Endothelial cell (in vitro differentiated cells): ENCODE data around the gene PLEKHF1. TPM values are rescaled to one million over a fixed set of nuclear protein-coding genes. Genes with fewer than 3 reads are reported as not detected.
A peak's percentile ranks its signal among the peaks of the same experiment; 100 is the strongest.
"Not testable (repeated sequence)": the region's sequence is repeated elsewhere in the genome, so short reads cannot be mapped to it uniquely, and the experiment has no call there.

Experiments used
- DNase-seq: peaks from one replicate; pipeline ENCODE4 v3.0.0; 2021; ENCODE audit warnings: low spot score
- H3K27ac Mint-ChIP-seq: one replicate; pipeline ENCODE4 v1.8.0; 2021; ENCODE audit warnings: mixed read lengths, inconsistent platforms; ENCODE audit not compliant: unreplicated experiment
- H3K27me3 Mint-ChIP-seq: one replicate; pipeline ENCODE4 v1.8.0; 2021; ENCODE audit warnings: mild to moderate bottlenecking, moderate library complexity, mixed read lengths, inconsistent platforms; ENCODE audit not compliant: unreplicated experiment
- H3K36me3 Mint-ChIP-seq: one replicate; pipeline ENCODE4 v1.8.0; 2021; ENCODE audit warnings: mild to moderate bottlenecking, low read depth, mixed read lengths, inconsistent platforms; ENCODE audit not compliant: unreplicated experiment
- H3K4me1 Mint-ChIP-seq: one replicate; pipeline ENCODE4 v1.8.0; 2021; ENCODE audit warnings: mild to moderate bottlenecking, mixed read lengths, inconsistent platforms; ENCODE audit not compliant: unreplicated experiment
- H3K4me3 Mint-ChIP-seq: one replicate; pipeline ENCODE4 v1.8.0; 2021; ENCODE audit warnings: mild to moderate bottlenecking, mixed read lengths, inconsistent platforms; ENCODE audit not compliant: unreplicated experiment
- H3K9me3 Mint-ChIP-seq: one replicate; pipeline ENCODE4 v1.8.0; 2021; ENCODE audit warnings: mixed read lengths, inconsistent platforms; ENCODE audit not compliant: unreplicated experiment
- total RNA-seq: library from RNA; stranded (reverse); fragmentation: NEBNext Ultra II Directional; extraction: Animal tissue kit (Norgen Biotek cat#: 25700); gene quantifications from one replicate; pipeline ENCODE4 v1.2.1, GENCODE V29; 2021; ENCODE audit not compliant: unreplicated experiment
- TF ChIP-seq, protein P1 (sequence below): fragments of 200-600 bp; sonication (generic); IDR thresholded peaks from one replicate; pipeline ENCODE4 v1.5.0; 2021; ENCODE audit warnings: antibody characterized with exemption; ENCODE audit not compliant: unreplicated experiment

Gene PLEKHF1
- total RNA-seq, 1 donor from 2014 or later, result 0.77 TPM

DNA sequence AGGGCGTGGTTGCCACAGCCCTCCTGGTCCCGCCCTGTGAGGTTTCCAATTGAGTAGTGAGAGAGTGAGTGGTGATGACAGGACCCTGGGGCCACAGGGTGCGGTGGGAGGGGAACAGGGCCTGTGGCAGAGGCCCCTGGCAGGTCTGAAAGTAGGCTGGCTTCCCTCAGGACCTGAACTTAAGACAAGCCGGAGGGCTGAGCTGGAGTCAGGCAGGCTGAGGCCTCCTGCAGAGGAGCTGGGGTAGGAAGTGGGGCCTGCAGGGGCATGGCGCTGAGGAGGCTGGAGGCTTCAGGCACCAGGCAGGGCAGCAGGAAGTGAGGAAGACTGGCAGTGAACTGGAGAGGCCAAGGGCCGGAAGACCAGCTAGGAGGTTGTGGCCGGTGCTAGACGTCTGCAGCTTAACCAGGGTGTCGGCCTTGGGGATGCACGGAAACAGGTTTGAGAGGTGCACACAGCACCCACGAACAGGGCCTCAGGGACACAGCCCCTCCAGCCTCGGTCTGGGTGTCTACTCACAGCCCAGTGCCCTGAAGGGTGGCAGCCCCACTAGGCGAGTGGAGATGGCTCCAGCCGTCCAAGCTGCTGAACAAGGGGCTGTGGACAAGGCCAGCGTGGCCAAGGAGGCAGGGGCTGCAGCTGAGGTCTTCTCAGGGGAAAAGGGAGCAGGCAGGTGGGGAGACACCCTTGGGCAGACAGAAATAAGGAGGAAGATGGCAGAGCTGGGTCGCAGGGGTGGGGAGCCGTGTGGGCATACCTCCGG lies 41.4 kb upstream of the PLEKHF1 start:
- H3K4me1 Mint-ChIP-seq, result peaks cover 4% of the 10 kb centered on the region
- H3K4me3 Mint-ChIP-seq, result no peak overlapping the region
- no peak overlapping the region for H3K27ac Mint-ChIP-seq
- TF ChIP-seq, protein P1, sequence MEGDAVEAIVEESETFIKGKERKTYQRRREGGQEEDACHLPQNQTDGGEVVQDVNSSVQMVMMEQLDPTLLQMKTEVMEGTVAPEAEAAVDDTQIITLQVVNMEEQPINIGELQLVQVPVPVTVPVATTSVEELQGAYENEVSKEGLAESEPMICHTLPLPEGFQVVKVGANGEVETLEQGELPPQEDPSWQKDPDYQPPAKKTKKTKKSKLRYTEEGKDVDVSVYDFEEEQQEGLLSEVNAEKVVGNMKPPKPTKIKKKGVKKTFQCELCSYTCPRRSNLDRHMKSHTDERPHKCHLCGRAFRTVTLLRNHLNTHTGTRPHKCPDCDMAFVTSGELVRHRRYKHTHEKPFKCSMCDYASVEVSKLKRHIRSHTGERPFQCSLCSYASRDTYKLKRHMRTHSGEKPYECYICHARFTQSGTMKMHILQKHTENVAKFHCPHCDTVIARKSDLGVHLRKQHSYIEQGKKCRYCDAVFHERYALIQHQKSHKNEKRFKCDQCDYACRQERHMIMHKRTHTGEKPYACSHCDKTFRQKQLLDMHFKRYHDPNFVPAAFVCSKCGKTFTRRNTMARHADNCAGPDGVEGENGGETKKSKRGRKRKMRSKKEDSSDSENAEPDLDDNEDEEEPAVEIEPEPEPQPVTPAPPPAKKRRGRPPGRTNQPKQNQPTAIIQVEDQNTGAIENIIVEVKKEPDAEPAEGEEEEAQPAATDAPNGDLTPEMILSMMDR, result no peak
- no peaks in the 10 kb centered on the region for H3K36me3 Mint-ChIP-seq
- DNase-seq, result no peak
- no peaks in the 10 kb centered on the region for H3K9me3 Mint-ChIP-seq
- H3K27me3 Mint-ChIP-seq, result peaks cover 6% of the 10 kb centered on the region

DNA sequence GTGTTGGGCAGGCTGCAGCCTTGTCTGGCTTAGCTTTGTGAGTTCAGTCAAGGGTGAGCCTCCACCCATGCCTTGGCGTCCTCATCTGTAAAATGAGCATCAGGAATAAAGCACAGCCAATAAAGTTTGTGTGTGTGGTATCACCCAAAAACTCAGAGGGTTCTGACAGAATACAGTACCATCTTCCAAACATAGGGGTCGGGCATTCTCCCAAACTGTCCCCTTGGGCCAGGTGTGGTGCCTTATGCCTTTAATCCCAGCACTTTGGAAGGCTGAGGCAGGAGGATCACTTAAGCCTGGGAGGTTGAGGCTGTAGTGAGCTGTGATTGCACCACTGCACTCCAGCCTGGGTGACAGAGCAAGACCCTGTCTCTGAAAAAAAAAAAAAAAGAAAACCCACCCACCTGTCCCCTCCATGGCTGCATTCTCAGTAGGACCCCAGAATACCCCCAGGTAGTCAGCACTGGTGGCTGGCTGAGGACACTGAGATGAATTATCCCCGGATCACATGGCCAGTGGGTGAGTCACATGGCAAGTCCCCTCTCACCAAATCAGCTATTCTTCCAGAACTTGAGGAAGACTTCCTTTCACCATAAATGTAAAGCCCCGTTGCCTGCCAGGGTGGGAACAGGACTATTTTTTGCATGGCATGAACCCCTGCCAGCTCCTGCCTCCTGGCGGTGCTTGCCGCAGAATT lies 40.6 kb upstream of the PLEKHF1 start:
- TF ChIP-seq, protein P1, result peak; percentile 13
- H3K9me3 Mint-ChIP-seq, result no peaks in the 10 kb centered on the region
- H3K4me1 Mint-ChIP-seq, result peaks cover 4% of the 10 kb centered on the region
- peaks cover 6% of the 10 kb centered on the region for H3K27me3 Mint-ChIP-seq
- no peaks in the 10 kb centered on the region for H3K36me3 Mint-ChIP-seq
- no peak overlapping the region for H3K4me3 Mint-ChIP-seq
- H3K27ac Mint-ChIP-seq, result no peak overlapping the region
- no peak for DNase-seq

- Mint-ChIP-seq H3K4me1 (peaks cover 4% of the 10 kb centered on the region), H3K27ac (no peak overlapping the region), H3K9me3 (no peaks in the 10 kb centered on the region), H3K36me3 (no peaks in the 10 kb centered on the region), H3K27me3 (peaks cover 6% of the 10 kb centered on the region), H3K4me3 (no peak overlapping the region)
- no peak for DNase-seq
- TF ChIP-seq, protein P1, result no peak
Measured at GRCh38 chr19:29625186-29625651, 40.0 kb upstream of the PLEKHF1 start.

DNA sequence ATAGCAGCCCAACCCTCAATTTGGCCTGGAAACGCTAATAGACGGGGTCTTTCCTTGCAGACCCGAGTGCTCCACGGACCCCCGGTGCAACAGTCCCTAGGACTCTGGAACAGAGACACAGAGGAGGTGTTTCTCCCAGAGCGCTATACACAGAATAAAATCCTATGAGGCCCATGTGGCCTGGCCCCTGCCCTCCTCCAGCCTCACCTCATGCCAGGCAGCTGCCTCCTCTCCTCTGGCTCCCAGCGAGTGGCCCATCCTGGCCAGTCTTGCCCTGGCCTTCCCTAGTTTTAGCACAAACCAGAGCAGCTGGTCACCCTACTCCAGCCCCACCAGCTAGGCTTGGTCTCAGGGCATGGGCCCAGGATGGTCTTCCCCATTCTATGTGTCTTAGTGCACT lies 38.9 kb upstream of the PLEKHF1 start:
- Mint-ChIP-seq H3K36me3 (no peaks in the 10 kb centered on the region), H3K27me3 (peaks cover under 1% of the 10 kb centered on the region), H3K27ac (no peak overlapping the region), H3K4me1 (peaks cover under 1% of the 10 kb centered on the region), H3K4me3 (no peak overlapping the region), H3K9me3 (no peaks in the 10 kb centered on the region)
- DNase-seq, result no peak
- TF ChIP-seq, protein P1, result no peak

- not testable (repeated sequence) for DNase-seq, H3K4me3 Mint-ChIP-seq, H3K4me1 Mint-ChIP-seq, H3K36me3 Mint-ChIP-seq, H3K27me3 Mint-ChIP-seq, H3K27ac Mint-ChIP-seq, H3K9me3 Mint-ChIP-seq
Measured at GRCh38 chr19:29626832-29627231, 38.4 kb upstream of the PLEKHF1 start.
